ENCODE measurements around the gene ZNF367. TPM values are rescaled to one million over a fixed set of nuclear protein-coding genes. Genes with fewer than 3 reads are reported as not detected.

The ZNF367 gene
- total RNA-seq (2022; extraction: Qiagen RNA extraction): 5.3 to 6.2 TPM (median 5.6 TPM) in 5 replicates

DNA sequence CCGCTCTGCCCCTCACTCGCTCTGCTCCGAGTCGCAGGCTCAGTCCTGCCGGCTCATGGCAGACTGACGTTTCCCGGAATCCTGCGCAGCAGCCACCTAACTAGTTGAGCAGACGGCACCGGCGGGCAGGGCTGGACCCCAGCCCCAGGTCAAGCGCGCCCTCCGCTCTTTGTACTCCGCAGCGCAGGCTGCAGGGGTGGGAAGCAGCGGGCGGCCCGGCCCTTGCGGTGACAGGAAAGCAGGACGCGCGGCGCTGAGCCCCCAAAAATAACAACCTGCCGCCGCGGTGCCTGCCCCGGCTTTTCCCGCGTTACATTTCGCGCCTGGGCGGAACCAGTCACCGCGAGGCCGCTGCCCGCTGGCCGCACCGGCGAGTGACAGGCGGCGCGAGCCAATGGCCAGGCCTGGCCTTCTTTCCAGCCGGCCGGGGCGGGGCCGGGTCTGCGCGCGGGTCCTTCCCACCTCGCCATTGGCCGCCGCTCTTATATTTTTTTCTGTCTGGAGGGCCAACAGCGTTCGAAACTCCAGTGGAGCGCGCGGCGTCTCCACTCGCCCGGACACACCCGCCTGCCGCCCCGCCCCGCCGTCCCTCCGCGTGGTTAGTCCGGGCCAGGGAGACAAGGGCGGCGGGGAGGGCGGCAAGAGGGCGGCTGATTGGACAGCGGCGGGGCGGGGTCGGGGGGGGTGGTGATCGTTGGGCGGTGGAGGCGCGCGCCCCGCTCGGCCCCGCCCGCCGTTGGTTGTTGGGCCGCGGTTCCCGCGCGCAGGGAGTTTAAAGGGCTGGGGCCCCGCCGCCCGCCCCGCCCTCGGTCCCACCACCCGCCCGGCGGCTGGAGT, at the start of gene ZNF367:
Gene ZNF367 (minus strand): TSS at position 288 of the 837 bp plus-strand sequence. CDS start 338 bp downstream, outside the sequence.

DNA sequence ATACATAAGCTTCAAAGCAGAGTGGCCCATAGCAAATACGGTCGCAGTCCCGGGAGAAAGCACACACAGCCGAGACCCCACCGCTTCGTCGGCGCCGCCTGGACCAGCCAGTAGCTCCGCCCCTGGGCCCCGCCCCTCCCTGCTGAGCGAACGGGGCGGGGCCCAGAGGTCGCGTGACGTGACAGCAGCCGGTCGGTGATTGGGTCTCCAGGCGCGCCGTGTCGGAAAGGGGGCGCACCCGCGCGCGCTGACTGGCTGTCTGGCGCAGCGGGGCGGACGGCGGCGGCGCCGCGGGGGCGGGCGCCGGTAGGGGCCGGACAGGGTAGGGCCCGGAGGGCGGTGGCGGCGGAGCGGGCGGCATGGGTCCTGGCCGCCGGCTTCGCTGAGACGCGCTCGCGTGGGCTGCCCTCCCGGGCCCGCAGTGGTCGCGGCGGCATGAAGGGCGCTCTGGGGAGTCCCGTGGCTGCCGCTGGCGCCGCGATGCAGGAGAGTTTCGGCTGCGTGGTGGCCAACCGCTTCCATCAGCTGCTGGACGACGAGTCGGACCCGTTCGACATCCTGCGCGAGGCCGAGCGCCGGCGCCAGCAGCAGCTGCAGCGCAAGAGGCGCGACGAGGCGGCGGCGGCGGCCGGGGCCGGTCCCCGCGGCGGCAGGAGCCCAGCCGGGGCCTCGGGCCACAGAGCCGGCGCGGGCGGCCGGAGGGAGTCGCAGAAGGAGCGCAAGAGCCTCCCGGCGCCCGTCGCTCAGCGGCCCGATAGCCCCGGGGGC, 31.9 kb upstream of the ZNF367 start, which contains the start of gene HABP4:
Gene HABP4 (plus strand): TSS at position 325 of the 768 bp plus-strand sequence. CDS start 111 bp downstream, at position 436.

DNA sequence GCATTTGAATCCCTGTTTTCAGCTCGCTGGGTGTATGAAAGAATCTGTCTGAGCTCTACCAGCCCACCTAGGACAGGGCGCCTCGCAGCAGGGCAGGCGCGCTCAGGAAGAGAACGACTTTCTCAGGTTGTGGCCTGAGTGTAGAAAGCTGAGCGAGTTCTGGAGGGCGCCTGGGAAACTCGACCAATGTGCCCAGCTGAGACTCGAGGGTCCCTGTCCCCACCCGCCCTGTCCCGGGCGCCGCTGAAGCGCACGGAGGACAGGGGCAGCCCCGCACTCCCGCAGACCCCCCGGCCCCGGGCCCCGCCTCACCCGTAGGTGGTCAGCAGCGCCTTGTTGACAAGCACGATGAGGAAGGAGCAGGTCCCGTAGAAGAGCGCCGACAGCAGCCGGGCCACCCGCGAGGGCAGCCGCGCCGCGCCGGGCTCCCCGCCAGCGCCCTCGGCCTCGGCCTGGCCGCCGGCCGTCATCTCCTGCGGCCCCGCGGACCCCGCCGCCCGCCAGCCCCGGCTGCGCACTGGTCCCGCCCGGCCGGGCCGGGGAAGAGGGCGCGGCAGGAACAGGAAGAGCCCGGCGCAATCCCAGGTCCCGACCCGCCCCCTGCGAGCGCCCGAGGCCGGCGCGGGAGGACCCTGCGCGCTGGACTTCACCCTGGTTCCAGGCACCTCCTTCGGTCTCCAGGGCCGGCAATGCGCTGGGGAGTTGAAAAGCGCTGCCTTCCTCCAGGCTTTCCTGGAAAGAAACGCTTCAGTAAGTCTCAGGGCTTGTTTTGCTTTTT, 34.8 kb downstream of the ZNF367 start, which contains the start of gene SLC35D2:
Gene SLC35D2 (minus strand): TSS at position 547 of the 778 bp plus-strand sequence. CDS start 77 bp downstream, at position 470.

Other genes with a start within 250 kb of the ZNF367 start
- 0.09 to 0.22 TPM (median 0.18 TPM) in 3 of 5 replicates, not detected in the others for gene HSD17B3, start 116.2 kb downstream of the ZNF367 start, total RNA-seq (2022; extraction: Qiagen RNA extraction)
- gene SLC35D2, start 34.7 kb downstream of the ZNF367 start, total RNA-seq (2022; extraction: Qiagen RNA extraction): 16.0 to 22.3 TPM (median 21.0 TPM) in 5 replicates
- 14.9 to 16.1 TPM (median 15.8 TPM) in 5 replicates for gene HABP4, start 31.8 kb upstream of the ZNF367 start, total RNA-seq (2022; extraction: Qiagen RNA extraction)
- 12.6 to 14.8 TPM (median 13.4 TPM) in 5 replicates for gene CDC14B, start 201.5 kb upstream of the ZNF367 start, total RNA-seq (2022; extraction: Qiagen RNA extraction)
- 16.3 to 18.3 TPM (median 17.0 TPM) in 5 replicates for gene PRXL2C, start 236.9 kb upstream of the ZNF367 start, total RNA-seq (2022; extraction: Qiagen RNA extraction)

Measured in A549 treated with AZD2906 at 1 μM for 4 hours (cell line).